Activated naive CD4-positive, alpha-beta T cell treated with anti-CD3 and anti-CD28 coated beads for 36 hours (primary cell): Measurements from ENCODE around the gene EPB41L2. TPM values are rescaled to one million over a fixed set of nuclear protein-coding genes. Genes with fewer than 3 reads are reported as not detected.
"Not testable (repeated sequence)": the region's sequence is repeated elsewhere in the genome, so short reads cannot be mapped to it uniquely, and the experiment has no call there.

Source experiments
- CTCF ChIA-PET: fragments of 350-600 bp; sonication (Branson Sonifier 250); formaldehyde crosslinking; loops from one replicate; lab custom pipeline; 2021; ENCODE audit warnings: antibody characterized with exemption; lab: Charles Lee
- DNase-seq: peaks from one replicate; pipeline ENCODE4 v3.0.0-alpha.2; 2020
- H3K27ac Mint-ChIP-seq: one replicate; pipeline ENCODE4 v1.8.0; 2021; ENCODE audit warnings: mild to moderate bottlenecking, mixed read lengths
- H3K27me3 Mint-ChIP-seq: one replicate; pipeline ENCODE4 v1.8.0; 2021; ENCODE audit warnings: low read depth, mixed read lengths
- H3K36me3 Mint-ChIP-seq: one replicate; pipeline ENCODE4 v1.8.0; 2021; ENCODE audit warnings: low read depth, mixed read lengths
- H3K4me1 Mint-ChIP-seq: one replicate; pipeline ENCODE4 v1.8.0; 2021; ENCODE audit warnings: low read depth, mixed read lengths
- H3K4me3 Mint-ChIP-seq: one replicate; pipeline ENCODE4 v1.8.0; 2021; ENCODE audit warnings: mild to moderate bottlenecking, moderate library complexity, mixed read lengths
- H3K9me3 Mint-ChIP-seq: one replicate; pipeline ENCODE4 v1.8.0; 2021; ENCODE audit warnings: mixed read lengths
- intact Hi-C: fragments of 100-400 bp; cut with micrococcal nuclease; formaldehyde crosslinking; loops from one replicate; pipeline ENCODE4 v1.15.1; 2023
- total RNA-seq, 2 experiments: library from RNA; stranded (reverse); gene quantifications; one replicate each; pipeline ENCODE4 v1.2.3, GENCODE V29; 2021

The EPB41L2 gene
- total RNA-seq, 2 experiments from 2014 or later, result 33.5 to 37.7 TPM

DNA sequence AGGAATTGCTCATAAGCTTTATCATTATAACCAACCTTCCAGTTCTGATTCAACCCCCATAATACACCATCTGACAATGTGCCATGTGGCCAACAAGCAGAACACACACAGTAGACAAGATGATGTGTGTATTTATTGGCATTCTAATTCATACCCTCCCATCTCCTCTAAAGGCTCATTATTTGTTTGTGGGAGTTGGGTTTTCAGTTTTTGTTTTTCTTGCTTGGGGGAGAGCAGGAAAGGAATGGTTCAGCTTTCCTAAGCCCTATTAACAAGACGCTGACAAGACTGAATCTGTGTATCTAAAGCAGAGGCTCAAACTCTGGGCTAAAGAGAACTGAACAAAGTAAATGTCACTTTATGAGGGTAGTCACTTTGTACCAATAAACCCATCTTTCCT is 36.8 kb downstream of the EPB41L2 start:
- Mint-ChIP-seq H3K27me3 (no peaks in the 10 kb centered on the region), H3K4me3 (no peak overlapping the region), H3K27ac (no peak overlapping the region), H3K9me3 (no peaks in the 10 kb centered on the region), H3K4me1 (no peaks in the 10 kb centered on the region), H3K36me3 (no peaks in the 10 kb centered on the region)
- no peak for DNase-seq
- CTCF ChIA-PET, result no interaction called here
- intact Hi-C loops, result no loop called here

DNA sequence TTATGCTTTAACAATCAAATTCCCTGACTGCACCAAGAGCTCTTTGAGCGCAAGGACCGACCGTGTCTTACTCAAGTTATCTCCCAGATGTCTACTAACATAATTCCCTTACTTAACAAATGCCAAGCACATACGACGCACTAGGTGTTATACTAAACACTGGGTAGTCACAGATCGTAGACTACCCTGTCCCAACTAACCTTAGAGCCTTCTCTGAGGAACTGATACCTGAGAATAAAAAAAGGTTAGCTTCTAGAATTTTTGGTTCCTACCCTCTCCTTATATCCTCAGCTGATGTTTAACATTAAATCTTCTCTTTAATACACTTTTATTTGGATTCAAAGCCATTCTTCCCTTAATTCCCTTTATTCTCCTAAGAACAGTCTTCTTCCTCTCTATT is 38.5 kb downstream of the EPB41L2 start:
- Mint-ChIP-seq H3K9me3 (no peaks in the 10 kb centered on the region), H3K27me3 (no peaks in the 10 kb centered on the region), H3K4me3 (no peak overlapping the region), H3K27ac (no peak overlapping the region), H3K36me3 (peaks cover 4% of the 10 kb centered on the region), H3K4me1 (no peaks in the 10 kb centered on the region)
- DNase-seq, result no peak
- CTCF ChIA-PET, result no interaction called here
- intact Hi-C loops, result no loop called here

DNA sequence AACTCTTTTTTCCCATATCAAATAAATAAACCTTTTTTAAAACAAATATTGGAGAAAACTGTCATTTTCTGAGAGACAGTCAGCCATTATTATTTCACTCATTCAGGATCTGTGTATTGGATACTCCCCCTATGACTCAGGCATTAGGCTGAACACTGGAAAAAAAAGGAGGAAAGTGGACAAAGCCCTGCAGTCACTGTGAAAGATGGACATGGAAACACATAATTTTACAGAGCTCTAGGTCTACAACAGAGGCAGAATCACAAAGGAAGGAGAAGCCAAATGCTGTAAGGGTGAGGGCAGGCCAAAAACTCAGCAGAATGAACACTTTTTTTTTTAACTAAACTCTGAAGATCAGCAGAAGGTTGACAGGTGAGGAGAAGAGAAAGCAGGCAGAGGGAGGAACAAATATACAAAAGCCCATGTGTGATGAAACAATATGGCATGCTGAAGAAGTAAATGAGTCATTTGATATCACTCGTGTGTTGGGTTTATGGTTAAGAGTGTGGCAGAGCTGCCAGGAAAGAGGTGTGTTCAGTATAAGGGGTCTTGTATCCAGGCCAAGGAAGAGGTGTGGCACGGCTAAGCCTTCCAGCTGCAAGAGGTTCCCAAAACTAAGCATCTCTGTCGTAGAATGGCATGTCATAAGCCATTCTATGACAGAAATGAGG is 39.1 kb downstream of the EPB41L2 start:
- Mint-ChIP-seq H3K27me3 (no peaks in the 10 kb centered on the region), H3K27ac (no peak overlapping the region), H3K36me3 (peaks cover 4% of the 10 kb centered on the region), H3K4me3 (no peak overlapping the region), H3K4me1 (no peaks in the 10 kb centered on the region), H3K9me3 (no peaks in the 10 kb centered on the region)
- CTCF ChIA-PET, result no interaction called here
- peak; percentile 7 for DNase-seq
- intact Hi-C loops, result no loop called here

DNA sequence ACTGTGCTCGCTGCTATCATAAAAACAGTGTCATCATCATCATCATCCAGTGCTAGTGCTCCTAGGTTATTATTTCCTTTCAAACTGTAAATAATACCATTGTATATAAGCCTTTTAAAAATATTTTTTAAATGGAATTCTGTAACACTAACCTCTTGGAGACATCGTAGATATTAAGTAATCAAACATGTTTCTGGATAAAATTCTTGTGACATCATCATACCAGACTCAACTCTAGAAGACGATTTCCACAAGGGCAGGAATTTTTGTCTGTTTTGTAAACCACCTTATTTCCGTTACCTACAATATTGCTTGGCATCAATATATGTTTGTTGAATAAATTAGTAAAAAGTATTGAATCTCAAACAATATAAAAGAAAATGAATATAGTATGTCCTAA is 40.4 kb downstream of the EPB41L2 start:
- intact Hi-C loops, result no loop called here
- CTCF ChIA-PET, result no interaction called here
- no peaks in the 10 kb centered on the region for H3K4me1 Mint-ChIP-seq

DNA sequence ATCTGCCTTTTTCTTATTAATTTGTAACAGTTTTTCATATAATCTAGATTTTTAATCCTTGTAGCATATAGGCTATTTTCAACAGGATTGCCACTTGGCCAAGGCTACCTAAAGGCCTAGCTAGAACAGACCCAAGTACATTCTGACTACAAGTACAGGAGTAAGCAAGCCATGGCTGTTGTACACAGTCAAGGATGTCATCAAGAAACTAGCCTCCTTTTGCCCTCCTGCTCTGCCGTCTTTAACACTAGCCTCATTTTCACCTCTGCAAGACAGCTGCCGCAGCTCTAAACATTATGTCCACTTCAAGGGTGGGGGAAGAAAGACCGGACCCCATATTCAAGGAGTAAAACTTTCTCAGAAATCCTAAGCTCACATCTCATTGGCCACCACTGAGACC is 45.1 kb downstream of the EPB41L2 start:
- Mint-ChIP-seq H3K9me3 (no peaks in the 10 kb centered on the region), H3K27me3 (no peaks in the 10 kb centered on the region), H3K4me1 (no peaks in the 10 kb centered on the region), H3K4me3 (no peak overlapping the region), H3K27ac (no peak overlapping the region), H3K36me3 (peaks cover 4% of the 10 kb centered on the region)
- intact Hi-C loops, result no loop called here
- CTCF ChIA-PET, result no interaction called here
- DNase-seq, result no peak

More for the DNA sequence above, 40.4 kb downstream of the EPB41L2 start:
- no peaks in the 10 kb centered on the region for H3K9me3 Mint-ChIP-seq
- no peak overlapping the region for H3K27ac Mint-ChIP-seq
- no peaks in the 10 kb centered on the region for H3K27me3 Mint-ChIP-seq
- DNase-seq, result no peak
- H3K36me3 Mint-ChIP-seq, result peaks cover 4% of the 10 kb centered on the region
- H3K4me3 Mint-ChIP-seq, result no peak overlapping the region

DNA sequence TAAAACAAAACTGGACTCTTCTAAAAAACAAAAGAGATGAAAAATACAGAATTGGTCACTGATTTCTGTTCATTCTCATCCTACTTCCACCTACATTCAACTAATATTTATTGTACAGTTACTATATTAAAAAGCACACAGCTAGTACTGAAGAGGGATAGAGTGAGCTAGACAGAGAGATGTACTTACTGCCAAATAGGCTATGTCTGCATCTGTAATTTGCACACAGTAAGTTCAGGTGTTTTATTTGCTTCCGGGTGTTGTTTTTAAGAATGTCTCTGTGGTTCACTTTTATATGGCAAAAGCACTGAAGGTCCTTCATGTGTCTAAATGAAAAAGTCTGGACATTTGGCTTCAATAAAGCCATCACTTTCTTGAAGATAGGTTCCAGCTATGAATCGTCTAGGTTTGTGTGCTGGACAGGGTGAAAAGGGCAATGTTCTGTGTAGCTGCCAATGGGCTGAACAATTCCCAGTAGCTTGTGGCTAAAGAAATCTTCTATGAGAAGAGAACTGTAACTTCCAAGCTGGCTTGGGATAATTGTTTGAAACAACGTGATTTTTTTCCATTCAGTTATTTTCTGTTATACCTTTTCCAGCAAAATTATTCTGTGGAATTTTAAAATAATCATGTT is 47.3 kb downstream of the EPB41L2 start:
- Mint-ChIP-seq H3K27ac (no peak overlapping the region), H3K4me1 (no peaks in the 10 kb centered on the region), H3K27me3 (no peaks in the 10 kb centered on the region), H3K36me3 (peaks cover 2% of the 10 kb centered on the region), H3K4me3 (no peak overlapping the region), H3K9me3 (no peaks in the 10 kb centered on the region)
- intact Hi-C loops, result no loop called here
- CTCF ChIA-PET, result interaction anchor here (0.7 kb wide), 1 partner anchor 343 kb away, joined by 4 read pairs; no protein-coding TSS in a partner anchor
- DNase-seq, result no peak

DNA sequence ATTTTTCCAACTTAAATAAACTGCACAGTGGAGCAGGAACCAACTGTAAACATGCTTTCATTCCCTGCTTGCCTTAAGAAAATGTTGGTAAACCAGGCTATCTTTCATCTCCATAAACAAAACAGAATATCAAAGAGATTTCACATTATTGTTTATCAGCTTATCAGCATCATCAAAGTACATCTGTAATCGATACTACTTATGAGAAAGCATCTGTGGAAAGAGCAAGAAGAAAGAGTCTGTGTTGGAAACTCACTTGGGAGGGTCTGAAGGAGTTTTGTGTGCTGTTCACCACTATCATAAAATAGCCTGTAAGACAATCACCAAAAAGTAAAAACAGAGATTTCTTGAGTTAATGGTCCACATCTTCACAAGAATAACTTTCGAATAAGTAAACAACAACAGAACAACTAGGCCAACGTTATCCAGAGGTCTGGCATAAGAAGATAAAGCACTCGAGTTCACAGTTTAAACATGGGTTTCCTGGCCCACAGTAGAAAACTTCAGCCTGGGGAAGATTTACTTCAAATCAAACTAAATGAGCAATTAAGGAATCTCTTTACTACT is 47.9 kb downstream of the EPB41L2 start:
- no peak for DNase-seq
- no peaks in the 10 kb centered on the region for H3K4me1 Mint-ChIP-seq
- no peak overlapping the region for H3K27ac Mint-ChIP-seq
- intact Hi-C loops, result no loop called here
- H3K36me3 Mint-ChIP-seq, result peaks cover 3% of the 10 kb centered on the region
- no peaks in the 10 kb centered on the region for H3K27me3 Mint-ChIP-seq
- no peaks in the 10 kb centered on the region for H3K9me3 Mint-ChIP-seq
- CTCF ChIA-PET, result no interaction called here
- H3K4me3 Mint-ChIP-seq, result no peak overlapping the region

DNA sequence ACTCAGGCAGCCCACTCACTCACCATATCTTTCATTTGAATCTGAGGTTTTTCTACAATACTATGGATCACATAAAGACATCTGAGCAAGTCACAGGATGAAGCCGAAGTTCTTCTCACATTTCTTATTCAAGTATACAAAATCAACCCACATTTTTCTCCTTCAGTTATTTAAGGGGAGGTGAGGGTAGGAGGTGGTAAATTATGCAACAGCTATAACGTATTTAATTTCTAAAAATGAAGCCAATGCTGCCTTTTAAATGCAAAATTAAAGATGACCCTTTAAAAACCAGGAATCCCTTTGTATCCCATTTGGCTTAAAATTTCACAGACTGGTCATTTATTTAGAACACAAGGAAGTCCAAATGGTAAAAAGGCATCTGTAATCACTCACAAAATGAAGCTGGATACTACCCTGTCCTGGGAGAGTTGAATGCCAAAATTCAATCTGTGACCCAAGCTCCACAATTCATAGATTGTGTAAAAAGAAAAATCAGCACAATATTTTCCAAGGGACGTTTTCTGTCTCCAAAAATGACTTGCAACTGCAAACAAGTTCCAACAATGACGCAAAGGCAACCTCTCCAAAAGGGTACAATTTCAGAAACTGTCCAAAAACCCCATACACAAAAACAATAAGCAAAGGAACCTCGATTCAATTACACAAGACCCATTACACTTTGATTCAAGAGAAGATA is 48.8 kb downstream of the EPB41L2 start:
- H3K4me3 Mint-ChIP-seq, result no peak overlapping the region
- CTCF ChIA-PET, result no interaction called here
- no peaks in the 10 kb centered on the region for H3K27me3 Mint-ChIP-seq
- no peaks in the 10 kb centered on the region for H3K4me1 Mint-ChIP-seq
- no peak overlapping the region for H3K27ac Mint-ChIP-seq
- intact Hi-C loops, result no loop called here
- H3K36me3 Mint-ChIP-seq, result peaks cover 10% of the 10 kb centered on the region
- no peaks in the 10 kb centered on the region for H3K9me3 Mint-ChIP-seq
- DNase-seq, result no peak

DNA sequence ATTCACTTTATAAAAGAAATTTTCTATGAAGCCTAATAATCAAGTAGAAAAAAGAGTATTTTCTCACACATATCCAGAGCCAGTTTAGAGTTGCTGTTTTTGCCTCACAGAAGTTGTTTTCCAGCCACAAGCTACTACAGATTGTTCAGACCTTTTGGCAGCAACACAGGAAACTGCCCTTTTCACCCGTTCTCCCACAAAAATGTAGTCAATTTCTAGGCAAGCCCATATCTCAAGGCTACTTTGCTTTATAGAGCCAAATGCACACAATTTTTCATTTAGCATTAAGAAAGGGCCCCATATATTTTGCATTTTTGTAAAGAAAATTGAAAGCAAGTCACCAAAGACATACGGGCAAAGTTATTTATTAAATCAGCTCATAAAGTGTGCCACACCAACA is 49.5 kb downstream of the EPB41L2 start:
- Mint-ChIP-seq H3K27me3 (no peaks in the 10 kb centered on the region), H3K4me1 (no peaks in the 10 kb centered on the region), H3K27ac (no peak overlapping the region), H3K9me3 (peaks cover 4% of the 10 kb centered on the region), H3K4me3 (no peak overlapping the region), H3K36me3 (peaks cover 14% of the 10 kb centered on the region)
- intact Hi-C loops, result no loop called here
- no peak for DNase-seq
- CTCF ChIA-PET, result no interaction called here

DNA sequence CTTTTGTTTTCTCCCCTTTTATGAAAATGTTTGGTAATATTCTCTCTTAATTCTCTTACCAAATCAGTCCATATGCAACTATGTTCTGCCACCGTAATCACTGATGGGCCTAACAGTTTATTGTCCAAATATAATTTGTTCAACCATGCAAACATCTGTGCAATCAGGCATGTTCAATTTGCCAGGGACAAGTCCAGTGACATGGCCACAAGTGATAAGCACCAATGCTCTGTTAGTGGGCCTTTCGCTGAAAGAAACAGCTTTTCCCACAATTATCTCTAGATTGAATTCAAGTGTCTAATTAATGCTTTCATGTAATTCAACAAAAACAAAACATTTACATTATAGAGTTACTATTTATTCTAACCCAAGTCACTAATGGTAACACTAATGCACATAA is 53.3 kb downstream of the EPB41L2 start:
- CTCF ChIA-PET, result no interaction called here
- H3K4me3 Mint-ChIP-seq, result no peak overlapping the region
- intact Hi-C loops, result no loop called here

DNA sequence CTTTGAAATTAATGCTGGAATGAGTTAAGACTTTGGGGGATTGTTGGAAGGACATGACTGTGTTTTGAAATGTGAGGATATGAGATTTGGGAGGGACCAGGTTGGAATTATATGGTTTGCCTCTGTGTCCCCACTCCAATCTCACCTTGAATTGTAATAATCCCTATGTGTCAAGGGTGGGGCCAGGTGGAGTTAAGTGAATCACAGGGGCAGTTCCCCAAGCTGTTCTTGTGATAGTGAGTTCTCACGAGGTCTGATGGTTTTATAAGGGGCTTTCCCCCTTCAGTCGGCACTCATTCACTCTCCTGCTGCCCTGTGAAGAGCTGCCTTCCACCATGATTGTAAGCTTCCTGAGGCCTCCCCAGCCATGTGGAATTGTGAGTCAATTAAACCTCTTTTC is 54.1 kb downstream of the EPB41L2 start:
- intact Hi-C loops, H3K27ac Mint-ChIP-seq: not testable (repeated sequence)
- peaks cover 21% of the 10 kb centered on the region for H3K9me3 Mint-ChIP-seq

More for the DNA sequence above, 53.3 kb downstream of the EPB41L2 start:
- no peak for DNase-seq
- peaks cover 28% of the 10 kb centered on the region for H3K36me3 Mint-ChIP-seq
- no peak overlapping the region for H3K27ac Mint-ChIP-seq
- H3K4me1 Mint-ChIP-seq, result no peaks in the 10 kb centered on the region
- H3K27me3 Mint-ChIP-seq, result no peaks in the 10 kb centered on the region
- H3K9me3 Mint-ChIP-seq, result peaks cover 21% of the 10 kb centered on the region

DNA sequence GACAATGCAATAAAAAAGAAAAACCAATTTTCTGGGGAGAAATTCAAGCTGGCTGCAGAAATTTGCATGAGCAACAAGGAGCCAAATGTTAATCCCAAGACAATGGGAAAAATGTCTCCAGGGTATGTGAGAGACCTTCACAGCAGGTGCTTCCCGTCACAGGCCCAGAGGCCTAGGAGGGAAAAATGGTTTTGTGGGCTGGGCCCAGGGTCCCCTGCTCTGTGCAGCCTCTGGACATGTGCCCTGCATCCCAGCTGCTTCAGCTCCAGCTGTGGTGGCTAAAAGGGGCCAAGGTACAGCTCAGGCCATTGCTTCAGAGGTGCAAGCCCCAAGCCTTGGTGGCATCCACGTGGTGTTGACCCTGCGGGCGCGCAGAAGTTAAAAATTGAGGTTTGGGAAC is 55.1 kb downstream of the EPB41L2 start:
- H3K27me3 Mint-ChIP-seq, CTCF ChIA-PET, H3K4me3 Mint-ChIP-seq, intact Hi-C loops, H3K4me1 Mint-ChIP-seq, DNase-seq, H3K27ac Mint-ChIP-seq: not testable (repeated sequence)
- peaks cover 28% of the 10 kb centered on the region for H3K36me3 Mint-ChIP-seq
- H3K9me3 Mint-ChIP-seq, result peaks cover 21% of the 10 kb centered on the region

More for the DNA sequence above, 54.1 kb downstream of the EPB41L2 start:
- H3K4me3 Mint-ChIP-seq, H3K27me3 Mint-ChIP-seq, H3K4me1 Mint-ChIP-seq, DNase-seq: not testable (repeated sequence)
- H3K36me3 Mint-ChIP-seq, result peaks cover 28% of the 10 kb centered on the region
- CTCF ChIA-PET, result interaction anchor here (0.5 kb wide), 1 partner anchor 570 kb away, joined by 3 read pairs; no protein-coding TSS in a partner anchor
